ENCODE results near the gene NEK9.
"Not testable (repeated sequence)": the region's sequence is repeated elsewhere in the genome, so short reads cannot be mapped to it uniquely, and the experiment has no call there.

Gene NEK9

DNA sequence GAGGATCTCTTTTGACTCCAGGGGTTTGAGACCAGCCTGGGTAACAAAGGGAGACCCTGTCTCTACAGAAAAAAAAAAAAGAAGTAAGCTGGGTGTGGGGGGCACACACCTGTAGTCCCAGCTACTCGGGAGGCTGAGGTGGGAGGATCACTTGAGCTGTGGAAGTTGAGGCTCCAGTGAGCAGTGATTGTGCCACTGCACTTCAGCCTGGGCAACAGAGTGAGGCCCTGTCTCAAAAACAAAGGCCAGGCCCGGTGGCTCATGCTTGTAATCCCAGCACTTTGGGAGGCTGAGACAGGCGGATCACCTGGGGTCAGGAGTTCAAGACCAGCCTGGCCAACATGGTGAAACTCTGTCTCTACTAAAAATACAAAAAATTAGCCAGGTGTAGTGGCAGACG is 59.1 kb downstream of the NEK9 start:
- H2BK5ac ChIP-seq (ENCODE audit: low read length); H3K14ac ChIP-seq (ENCODE audit: low read length); H3K9me3 ChIP-seq (replicated peaks in 1 of 2; ENCODE audit: control insufficient read depth in 2 of 2, insufficient read depth in 1 of 2, low read depth in 1 of 2, low read length in 2 of 2); H3K79me1 ChIP-seq (ENCODE audit: low read depth, low read length); H3K4ac ChIP-seq (ENCODE audit: low read length); H3K23ac ChIP-seq (ENCODE audit: low read depth, low read length, poor library complexity); H3K18ac ChIP-seq (ENCODE audit: low read length); H2AK5ac ChIP-seq (ENCODE audit: low read depth, low read length); H3K27ac ChIP-seq (replicated peaks; ENCODE audit: low read length); DNase-seq (ENCODE audit: low spot score); H3K27me3 ChIP-seq (ENCODE audit: control insufficient read depth in 3 of 3, insufficient read depth in 3 of 3, low read depth in 1 of 3, low read length in 3 of 3); H3K4me2 ChIP-seq (ENCODE audit: insufficient read depth, low read length, poor library complexity, severe bottlenecking); H4K91ac ChIP-seq (ENCODE audit: low read depth, low read length, poor library complexity); H3K4me3 ChIP-seq (ENCODE audit: low read length in 2 of 2); H2BK15ac ChIP-seq (ENCODE audit: low read length); H4K8ac ChIP-seq (ENCODE audit: low read depth, low read length); H2AFZ ChIP-seq (ENCODE audit: low read length); H3K9ac ChIP-seq (ENCODE audit: low read depth, low read length, poor library complexity); H3K36me3 ChIP-seq (replicated peaks in 1 of 2; ENCODE audit: control insufficient read depth in 2 of 2, insufficient read depth in 2 of 2, low read length in 2 of 2); H2BK120ac ChIP-seq (ENCODE audit: low read depth, low read length); H2BK12ac ChIP-seq (ENCODE audit: low read length): not testable (repeated sequence)
- WGBS, 2 donors (ENCODE audit: extremely low coverage in 2 of 2, insufficient read length in 2 of 2, insufficient replicate concordance in 1 of 2): no CpG with 5 or more reads among the region's 4 CpGs
- peaks cover 9 to 13% of the 10 kb centered on the region in 2 donors for H3K4me1 ChIP-seq (ENCODE audit: control insufficient read depth in 2 of 2, insufficient read depth in 1 of 2, low read depth in 1 of 2, low read length in 2 of 2)

DNA sequence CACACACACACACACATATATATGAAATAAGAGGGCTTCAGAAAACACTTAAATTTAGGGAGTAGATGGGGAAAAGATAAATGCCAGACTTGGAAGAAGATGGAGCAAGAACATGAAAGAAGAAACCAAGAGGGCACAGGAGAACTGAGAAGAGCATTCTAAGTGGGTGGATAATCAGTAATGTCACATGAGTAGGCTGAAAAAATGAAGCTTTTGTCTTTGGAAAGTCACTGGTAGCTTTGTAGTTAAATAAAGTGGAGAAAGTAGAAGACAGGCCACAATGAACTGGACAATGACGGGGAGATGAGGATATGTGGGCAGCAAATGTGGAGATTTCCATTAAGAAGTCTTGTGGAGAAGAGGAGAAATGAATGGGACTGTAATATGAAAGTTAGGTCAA is 59.6 kb downstream of the NEK9 start:
- H3K9me3 ChIP-seq (replicated peaks in 1 of 2; ENCODE audit: control insufficient read depth in 2 of 2, insufficient read depth in 1 of 2, low read depth in 1 of 2, low read length in 2 of 2): no peaks in the 10 kb centered on the region
- H3K4me3 ChIP-seq (ENCODE audit: low read length in 2 of 2): no peak overlapping the region
- no peak overlapping the region for H3K23ac ChIP-seq (ENCODE audit: low read depth, low read length, poor library complexity)
- no peak overlapping the region for H2BK120ac ChIP-seq (ENCODE audit: low read depth, low read length)
- H3K27ac ChIP-seq (replicated peaks; ENCODE audit: low read length): no peak overlapping the region
- H3K36me3 ChIP-seq (replicated peaks in 1 of 2; ENCODE audit: control insufficient read depth in 2 of 2, insufficient read depth in 2 of 2, low read length in 2 of 2): no peaks in the 10 kb centered on the region
- no peak overlapping the region for H3K4ac ChIP-seq (ENCODE audit: low read length)
- no peak overlapping the region for H2BK5ac ChIP-seq (ENCODE audit: low read length)
- H3K14ac ChIP-seq (ENCODE audit: low read length): no peak overlapping the region
- H4K8ac ChIP-seq (ENCODE audit: low read depth, low read length): no peak overlapping the region
- H3K4me1 ChIP-seq (ENCODE audit: control insufficient read depth in 2 of 2, insufficient read depth in 1 of 2, low read depth in 1 of 2, low read length in 2 of 2): peaks cover 11 to 15% of the 10 kb centered on the region in 2 donors
- H3K18ac ChIP-seq (ENCODE audit: low read length): no peak overlapping the region
- H3K4me2 ChIP-seq (ENCODE audit: insufficient read depth, low read length, poor library complexity, severe bottlenecking): no peak overlapping the region
- no peak for DNase-seq (ENCODE audit: low spot score)
- H2AFZ ChIP-seq (ENCODE audit: low read length): no peak overlapping the region
- peaks cover 0 to 5% (median 0%) of the 10 kb centered on the region in 3 experiments for H3K27me3 ChIP-seq (ENCODE audit: control insufficient read depth in 3 of 3, insufficient read depth in 3 of 3, low read depth in 1 of 3, low read length in 3 of 3)
- H3K79me1 ChIP-seq (ENCODE audit: low read depth, low read length): peaks cover 6% of the 10 kb centered on the region
- WGBS, 2 donors (ENCODE audit: extremely low coverage in 2 of 2, insufficient read length in 2 of 2, insufficient replicate concordance in 1 of 2): no CpG with 5 or more reads among the region's 1 CpG
- no peak overlapping the region for H3K9ac ChIP-seq (ENCODE audit: low read depth, low read length, poor library complexity)
- no peak overlapping the region for H2AK5ac ChIP-seq (ENCODE audit: low read depth, low read length)
- no peak overlapping the region for H2BK15ac ChIP-seq (ENCODE audit: low read length)
- no peak overlapping the region for H2BK12ac ChIP-seq (ENCODE audit: low read length)
- no peak overlapping the region for H4K91ac ChIP-seq (ENCODE audit: low read depth, low read length, poor library complexity)

DNA sequence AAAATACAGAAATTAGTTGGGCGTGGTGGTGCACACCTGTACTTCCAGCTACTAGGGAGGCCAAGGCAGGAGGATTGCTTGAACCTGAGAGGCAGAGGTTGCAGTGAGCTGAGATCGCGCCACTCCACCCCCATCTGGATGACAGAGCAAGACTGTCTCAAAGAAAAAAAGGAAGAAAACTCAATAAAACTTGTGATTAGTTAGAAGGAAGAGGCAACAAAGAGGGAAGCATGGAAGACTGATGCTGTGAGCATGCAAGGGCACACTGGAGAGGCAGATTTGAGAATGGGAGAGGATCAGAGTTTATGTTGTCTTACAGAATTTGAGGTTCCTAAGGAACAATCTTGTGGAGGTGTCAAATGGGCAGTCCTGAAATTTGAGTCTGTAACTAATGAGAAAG is 60.2 kb downstream of the NEK9 start:
- Histone ChIP-seq H3K27me3 (ENCODE audit: control insufficient read depth in 3 of 3, insufficient read depth in 3 of 3, low read depth in 1 of 3, low read length in 3 of 3) (peaks cover 0 to 5% (median 0%) of the 10 kb centered on the region in 3 experiments), H2BK15ac (ENCODE audit: low read length) (no peak overlapping the region), H3K14ac (ENCODE audit: low read length) (no peak overlapping the region), H3K9me3 (replicated peaks in 1 of 2; ENCODE audit: control insufficient read depth in 2 of 2, insufficient read depth in 1 of 2, low read depth in 1 of 2, low read length in 2 of 2) (no peaks in the 10 kb centered on the region), H4K91ac (ENCODE audit: low read depth, low read length, poor library complexity) (no peak overlapping the region), H3K4me2 (ENCODE audit: insufficient read depth, low read length, poor library complexity, severe bottlenecking) (no peak overlapping the region), H4K8ac (ENCODE audit: low read depth, low read length) (no peak overlapping the region), H3K36me3 (replicated peaks in 1 of 2; ENCODE audit: control insufficient read depth in 2 of 2, insufficient read depth in 2 of 2, low read length in 2 of 2) (peaks cover 0 to under 1% of the 10 kb centered on the region in 2 donors), H3K4ac (ENCODE audit: low read length) (no peak overlapping the region), H3K79me1 (ENCODE audit: low read depth, low read length) (peaks cover 6% of the 10 kb centered on the region), H3K9ac (ENCODE audit: low read depth, low read length, poor library complexity) (no peak overlapping the region), H2BK12ac (ENCODE audit: low read length) (no peak overlapping the region), H3K27ac (replicated peaks; ENCODE audit: low read length) (no peak overlapping the region), H2AK5ac (ENCODE audit: low read depth, low read length) (no peak overlapping the region), H3K23ac (ENCODE audit: low read depth, low read length, poor library complexity) (no peak overlapping the region), H2BK5ac (ENCODE audit: low read length) (no peak overlapping the region), H3K4me3 (ENCODE audit: low read length in 2 of 2) (no peak overlapping the region), H3K4me1 (ENCODE audit: control insufficient read depth in 2 of 2, insufficient read depth in 1 of 2, low read depth in 1 of 2, low read length in 2 of 2) (peaks cover 11 to 15% of the 10 kb centered on the region in 2 donors), H2BK120ac (ENCODE audit: low read depth, low read length) (no peak overlapping the region), H2AFZ (ENCODE audit: low read length) (no peak overlapping the region), H3K18ac (ENCODE audit: low read length) (no peak overlapping the region)
- DNase-seq (ENCODE audit: low spot score): no peak
- WGBS, 2 donors (ENCODE audit: extremely low coverage in 2 of 2, insufficient read length in 2 of 2, insufficient replicate concordance in 1 of 2): no CpG with 5 or more reads among the region's 3 CpGs

DNA sequence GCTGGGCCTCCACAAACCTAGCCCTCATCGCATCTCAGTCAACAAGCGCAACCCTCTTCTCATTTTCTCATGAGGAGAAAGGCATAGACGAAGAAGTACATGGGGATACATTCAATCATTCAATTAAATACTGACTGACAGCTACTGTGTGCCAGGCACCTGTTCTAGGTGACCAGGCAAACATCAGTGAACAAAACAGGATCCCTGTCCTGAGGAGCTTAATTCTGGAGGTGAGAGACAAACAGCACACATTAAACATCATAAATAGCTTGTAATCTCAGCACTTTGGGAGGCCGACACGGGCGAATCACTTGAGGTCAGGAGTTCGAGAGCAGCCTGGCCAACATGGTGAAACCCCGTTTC is 62.7 kb downstream of the NEK9 start:
- peaks cover 0 to 21% of the 10 kb centered on the region in 2 donors for H3K9me3 ChIP-seq (replicated peaks in 1 of 2; ENCODE audit: control insufficient read depth in 2 of 2, insufficient read depth in 1 of 2, low read depth in 1 of 2, low read length in 2 of 2)
- no peak overlapping the region for H3K14ac ChIP-seq (ENCODE audit: low read length)
- no peak overlapping the region for H4K91ac ChIP-seq (ENCODE audit: low read depth, low read length, poor library complexity)
- H3K4me1 ChIP-seq (ENCODE audit: control insufficient read depth in 2 of 2, insufficient read depth in 1 of 2, low read depth in 1 of 2, low read length in 2 of 2): peaks cover 7 to 11% of the 10 kb centered on the region in 2 donors
- no peak overlapping the region for H2BK15ac ChIP-seq (ENCODE audit: low read length)
- H3K4me3 ChIP-seq (ENCODE audit: low read length in 2 of 2): peak overlapping the region; percentile 37 to 88
- H3K27me3 ChIP-seq (ENCODE audit: control insufficient read depth in 3 of 3, insufficient read depth in 3 of 3, low read depth in 1 of 3, low read length in 3 of 3): peaks cover 0 to 5% (median 0%) of the 10 kb centered on the region in 3 experiments
- no peak overlapping the region for H2BK12ac ChIP-seq (ENCODE audit: low read length)
- H3K79me1 ChIP-seq (ENCODE audit: low read depth, low read length): peaks cover 6% of the 10 kb centered on the region
- H3K36me3 ChIP-seq (replicated peaks in 1 of 2; ENCODE audit: control insufficient read depth in 2 of 2, insufficient read depth in 2 of 2, low read length in 2 of 2): peaks cover 0 to 25% of the 10 kb centered on the region in 2 donors
- no peak overlapping the region for H3K18ac ChIP-seq (ENCODE audit: low read length)
- H4K8ac ChIP-seq (ENCODE audit: low read depth, low read length): no peak overlapping the region
- DNase-seq (ENCODE audit: low spot score): no peak
- peak overlapping the region; percentile 94 for H2AFZ ChIP-seq (ENCODE audit: low read length)
- no peak overlapping the region for H3K9ac ChIP-seq (ENCODE audit: low read depth, low read length, poor library complexity)
- H3K23ac ChIP-seq (ENCODE audit: low read depth, low read length, poor library complexity): no peak overlapping the region
- H3K4ac ChIP-seq (ENCODE audit: low read length): no peak overlapping the region
- peak overlapping the region; percentile 47 for H3K4me2 ChIP-seq (ENCODE audit: insufficient read depth, low read length, poor library complexity, severe bottlenecking)
- H3K27ac ChIP-seq (replicated peaks; ENCODE audit: low read length): no peak overlapping the region
- no peak overlapping the region for H2AK5ac ChIP-seq (ENCODE audit: low read depth, low read length)
- no peak overlapping the region for H2BK5ac ChIP-seq (ENCODE audit: low read length)
- H2BK120ac ChIP-seq (ENCODE audit: low read depth, low read length): no peak overlapping the region
- WGBS, 2 donors (ENCODE audit: extremely low coverage in 2 of 2, insufficient read length in 2 of 2, insufficient replicate concordance in 1 of 2): no CpG with 5 or more reads among the region's 8 CpGs

Data from neuronal stem cell (in vitro differentiated cells).